ENCODE results near the gene KIAA0753.
"Not testable (repeated sequence)": the region's sequence is repeated elsewhere in the genome, so short reads cannot be mapped to it uniquely, and the experiment has no call there.

Gene KIAA0753

GRCh38 chr17:6668219-6668618, 27.7 kb upstream of the KIAA0753 start:
- no peaks in the 10 kb centered on the region for H3K79me2 ChIP-seq (ENCODE audit: low read length)
- no peak overlapping the region for H3K27ac ChIP-seq (ENCODE audit: low read length)
- H3K27me3 ChIP-seq (replicated peaks; ENCODE audit: insufficient read depth, low read length): no peaks in the 10 kb centered on the region
- no peaks in the 10 kb centered on the region for H3K9me2 ChIP-seq (replicated peaks; ENCODE audit: insufficient read depth, low read length)
- no peak overlapping the region for H3K4me2 ChIP-seq (ENCODE audit: low read depth, low read length)
- no peak for TF ChIP-seq EZH2 (optimal IDR thresholded peaks at IDR 0.05; ENCODE audit: low read depth, low read length)
- no peak for TF ChIP-seq CTCF (IDR thresholded peaks at IDR 0.05; ENCODE audit: low read length)
- no peak for TF ChIP-seq EZH2phosphoT487 (IDR thresholded peaks at IDR 0.05; ENCODE audit: low read length)
- H3K9me3 ChIP-seq (replicated peaks; ENCODE audit: insufficient read depth, low read length): no peaks in the 10 kb centered on the region
- no peaks in the 10 kb centered on the region for H3F3A ChIP-seq (ENCODE audit: insufficient read depth, low read length)
- no peak overlapping the region for H3K9ac ChIP-seq (ENCODE audit: low read length)
- no peaks in the 10 kb centered on the region for H3K36me3 ChIP-seq (replicated peaks; ENCODE audit: insufficient read depth, low read length)
- no peak for DNase-seq
- no peak overlapping the region for H2AFZ ChIP-seq (ENCODE audit: low read length)
- H3K4me3 ChIP-seq (ENCODE audit: low read length): no peak overlapping the region
- no peaks in the 10 kb centered on the region for H3K4me1 ChIP-seq (ENCODE audit: low read length)
- no peaks in the 10 kb centered on the region for H4K20me1 ChIP-seq (ENCODE audit: insufficient read depth, low read length)

- Histone ChIP-seq H3K27me3 (replicated peaks; ENCODE audit: insufficient read depth, low read length) (no peaks in the 10 kb centered on the region), H3K4me2 (ENCODE audit: low read depth, low read length) (no peak overlapping the region)
- TF ChIP-seq EZH2phosphoT487 (IDR thresholded peaks at IDR 0.05; ENCODE audit: low read length): no peak
- TF ChIP-seq EZH2 (optimal IDR thresholded peaks at IDR 0.05; ENCODE audit: low read depth, low read length): no peak
- no peak for TF ChIP-seq CTCF (IDR thresholded peaks at IDR 0.05; ENCODE audit: low read length)
Measured at GRCh38 chr17:6667516-6667915, 27.0 kb upstream of the KIAA0753 start.

GRCh38 chr17:6666557-6666956, 26.0 kb upstream of the KIAA0753 start:
- TF ChIP-seq EZH2 (optimal IDR thresholded peaks at IDR 0.05; ENCODE audit: low read depth, low read length): no peak
- no peak for TF ChIP-seq EZH2phosphoT487 (IDR thresholded peaks at IDR 0.05; ENCODE audit: low read length)
- Histone ChIP-seq H3K4me2 (ENCODE audit: low read depth, low read length) (no peak overlapping the region), H3K9ac (ENCODE audit: low read length) (no peak overlapping the region), H3F3A (ENCODE audit: insufficient read depth, low read length) (no peaks in the 10 kb centered on the region), H2AFZ (ENCODE audit: low read length) (no peak overlapping the region), H3K4me3 (ENCODE audit: low read length) (no peak overlapping the region), H3K27me3 (replicated peaks; ENCODE audit: insufficient read depth, low read length) (no peaks in the 10 kb centered on the region), H3K79me2 (ENCODE audit: low read length) (no peaks in the 10 kb centered on the region), H3K27ac (ENCODE audit: low read length) (no peak overlapping the region), H3K9me2 (replicated peaks; ENCODE audit: insufficient read depth, low read length) (no peaks in the 10 kb centered on the region), H3K4me1 (ENCODE audit: low read length) (no peaks in the 10 kb centered on the region; the same call in 1 of the 2 replicates), H4K20me1 (ENCODE audit: insufficient read depth, low read length) (no peaks in the 10 kb centered on the region), H3K9me3 (replicated peaks; ENCODE audit: insufficient read depth, low read length) (no peaks in the 10 kb centered on the region), H3K36me3 (replicated peaks; ENCODE audit: insufficient read depth, low read length) (no peaks in the 10 kb centered on the region)
- DNase-seq: no peak

More at GRCh38 chr17:6667516-6667915, 27.0 kb upstream of the KIAA0753 start:
- H3K4me1 ChIP-seq (ENCODE audit: low read length): no peaks in the 10 kb centered on the region
- H3K36me3 ChIP-seq (replicated peaks; ENCODE audit: insufficient read depth, low read length): no peaks in the 10 kb centered on the region
- H3F3A ChIP-seq (ENCODE audit: insufficient read depth, low read length): no peaks in the 10 kb centered on the region
- H4K20me1 ChIP-seq (ENCODE audit: insufficient read depth, low read length): no peaks in the 10 kb centered on the region
- no peaks in the 10 kb centered on the region for H3K9me3 ChIP-seq (replicated peaks; ENCODE audit: insufficient read depth, low read length)
- no peak overlapping the region for H3K4me3 ChIP-seq (ENCODE audit: low read length)
- no peaks in the 10 kb centered on the region for H3K9me2 ChIP-seq (replicated peaks; ENCODE audit: insufficient read depth, low read length)
- H3K79me2 ChIP-seq (ENCODE audit: low read length): no peaks in the 10 kb centered on the region
- no peak overlapping the region for H3K9ac ChIP-seq (ENCODE audit: low read length)
- no peak overlapping the region for H2AFZ ChIP-seq (ENCODE audit: low read length)
- H3K27ac ChIP-seq (ENCODE audit: low read length): no peak overlapping the region
- no peak for DNase-seq

- no peaks in the 10 kb centered on the region for H3K27me3 ChIP-seq (replicated peaks; ENCODE audit: insufficient read depth, low read length)
- H3K79me2 ChIP-seq (ENCODE audit: low read length): no peaks in the 10 kb centered on the region
- no peaks in the 10 kb centered on the region for H3K9me3 ChIP-seq (replicated peaks; ENCODE audit: insufficient read depth, low read length)
- no peak overlapping the region for H3K9ac ChIP-seq (ENCODE audit: low read length)
- H3K4me2 ChIP-seq (ENCODE audit: low read depth, low read length): no peak overlapping the region
- no peaks in the 10 kb centered on the region for H3F3A ChIP-seq (ENCODE audit: insufficient read depth, low read length)
- H4K20me1 ChIP-seq (ENCODE audit: insufficient read depth, low read length): no peaks in the 10 kb centered on the region
- peak; percentile 63 for DNase-seq
- peak; percentile 89 for TF ChIP-seq CTCF (IDR thresholded peaks at IDR 0.05; ENCODE audit: low read length)
- no peak for TF ChIP-seq EZH2phosphoT487 (IDR thresholded peaks at IDR 0.05; ENCODE audit: low read length)
- peaks cover 4% of the 10 kb centered on the region for H3K4me1 ChIP-seq (ENCODE audit: low read length)
- no peak overlapping the region for H3K27ac ChIP-seq (ENCODE audit: low read length)
- no peaks in the 10 kb centered on the region for H3K9me2 ChIP-seq (replicated peaks; ENCODE audit: insufficient read depth, low read length)
- no peak overlapping the region for H2AFZ ChIP-seq (ENCODE audit: low read length)
- no peaks in the 10 kb centered on the region for H3K36me3 ChIP-seq (replicated peaks; ENCODE audit: insufficient read depth, low read length)
- H3K4me3 ChIP-seq (ENCODE audit: low read length): no peak overlapping the region
Measured at GRCh38 chr17:6666077-6666521, 25.6 kb upstream of the KIAA0753 start.

- not testable (repeated sequence) for DNase-seq; H3K27ac ChIP-seq (ENCODE audit: low read length); H3K9ac ChIP-seq (ENCODE audit: low read length); H3K4me2 ChIP-seq (ENCODE audit: low read depth, low read length); H3K36me3 ChIP-seq (replicated peaks; ENCODE audit: insufficient read depth, low read length); H3K9me2 ChIP-seq (replicated peaks; ENCODE audit: insufficient read depth, low read length); H3K27me3 ChIP-seq (replicated peaks; ENCODE audit: insufficient read depth, low read length); H3K79me2 ChIP-seq (ENCODE audit: low read length); H3K4me3 ChIP-seq (ENCODE audit: low read length); H2AFZ ChIP-seq (ENCODE audit: low read length); H3K4me1 ChIP-seq (ENCODE audit: low read length); H3K9me3 ChIP-seq (replicated peaks; ENCODE audit: insufficient read depth, low read length); H4K20me1 ChIP-seq (ENCODE audit: insufficient read depth, low read length); H3F3A ChIP-seq (ENCODE audit: insufficient read depth, low read length)
Measured at GRCh38 chr17:6663200-6663599, 22.7 kb upstream of the KIAA0753 start.

Measured in MM.1S (cell line).